HCT116 (cell line): ENCODE results near the gene IMMP2L. TPM values are rescaled to one million over a fixed set of nuclear protein-coding genes. Genes with fewer than 3 reads are reported as not detected.

ENCODE experiments used
- ATAC-seq: fragments of 200-7000 bp; cut with Tn5 transposase; 2 replicates; pipeline ENCODE4 v1.9.1; 2020; ENCODE audit warnings: mild to moderate bottlenecking, moderate library complexity
- BruUV-seq: library from RNA; stranded (reverse); fragments of 400-500 nt; replicated peaks from 2 replicates; lab custom pipeline; 2021; lab: Mats Ljungman, UMichigan
- CTCF ChIA-PET: fragments of 300-600 bp; sonication (Branson Sonifier 250); formaldehyde crosslinking; loops from one replicate; lab custom pipeline; 2021; ENCODE audit warnings: antibody characterized with exemption; lab: Charles Lee
- POLR2A ChIA-PET: fragments of 300-600, 350-600 bp; sonication (Branson Sonifier 250); formaldehyde crosslinking; loops from one replicate; lab custom pipeline; 2021; ENCODE audit warnings: antibody characterized with exemption; lab: Charles Lee
- RAD21 ChIA-PET, 2 experiments: fragments of 300-600 bp; sonication (Branson Sonifier 250); formaldehyde crosslinking; loops; one replicate each; lab custom pipeline; 2023; ENCODE audit warnings: low total read pairs in 2 of 2; ENCODE audit not compliant: uncharacterized antibody in 2 of 2, unreplicated experiment in 2 of 2, low non-redundant PET in 1 of 2; lab: Charles Lee
- DNase-seq: peaks from one replicate; pipeline ENCODE4 v3.0.0-alpha.2; 2010; ENCODE audit warnings: low read depth, low spot score
- H2AFZ ChIP-seq: fragments of 200-600 bp; shearing (Covaris generic), sonication (generic); 2 replicates; pipeline ENCODE4 v1.6.1; 2017; ENCODE audit warnings: low read depth, mixed run types, mixed read lengths, antibody characterized with exemption, low read length; ENCODE audit not compliant: poor library complexity, severe bottlenecking
- H3K27ac ChIP-seq: 2 replicates; pipeline ENCODE4 v1.5.1; 2012; ENCODE audit warnings: low read depth, low read length
- H3K27me3 ChIP-seq: fragments of 200-600 bp; sonication (generic); 2 replicates; pipeline ENCODE4 v1.6.1; 2016; ENCODE audit warnings: mixed run types, low read length, mixed read lengths; ENCODE audit not compliant: insufficient read depth
- H3K36me3 ChIP-seq, 2 experiments: fragments of 200-500 bp in 1 of 2; fragments of 200-600 bp in 1 of 2; sonication (Bioruptor generic) in 1 of 2; sonication (generic) in 1 of 2; 2 replicates each; pipeline versions ENCODE4 v1.5.1 to v1.6.1; 2014 to 2016; ENCODE audit warnings: low read length in 2 of 2, inconsistent platforms in 1 of 2, mixed read lengths in 1 of 2, mixed run types in 1 of 2; ENCODE audit not compliant: insufficient read depth in 2 of 2, control insufficient read depth in 1 of 2
- H3K4me1 ChIP-seq, 2 experiments: fragments of 200-600 bp in 1 of 2; sonication (generic) in 1 of 2; 2 replicates each; pipeline versions ENCODE4 v1.5.1 to v1.6.1; 2012 to 2017; ENCODE audit warnings: low read length in 2 of 2, inconsistent platforms in 1 of 2, mild to moderate bottlenecking in 1 of 2, mixed read lengths in 1 of 2, mixed run types in 1 of 2, moderate library complexity in 1 of 2; ENCODE audit not compliant: insufficient read depth in 2 of 2, control insufficient read depth in 1 of 2
- H3K4me2 ChIP-seq: fragments of 200-600 bp; sonication (generic); 2 replicates; pipeline ENCODE4 v1.6.1; 2017; ENCODE audit warnings: mixed run types, low read length, mixed read lengths
- H3K4me3 ChIP-seq, 2 experiments: fragments of 200-600 bp in 1 of 2; sonication (generic) in 1 of 2; replicated peaks in 1 of 2; 2 replicates each; pipeline ENCODE4 v1.5.1; 2011 to 2016; ENCODE audit warnings: low read length in 2 of 2, control low read depth in 1 of 2, low read depth in 1 of 2, mild to moderate bottlenecking in 1 of 2, mixed read lengths in 1 of 2, mixed run types in 1 of 2
- H3K79me2 ChIP-seq: fragments of 200-600 bp; sonication (generic); 2 replicates; pipeline ENCODE4 v1.6.1; 2017; ENCODE audit warnings: mild to moderate bottlenecking, mixed run types, low read length, moderate library complexity, mixed read lengths; ENCODE audit not compliant: insufficient read depth
- H3K9ac ChIP-seq: fragments of 200-600 bp; sonication (generic); 2 replicates; pipeline ENCODE4 v1.6.1; 2016; ENCODE audit warnings: low read length, mixed read lengths
- H3K9me2 ChIP-seq: fragments of 200-600 bp; sonication (generic), shearing (Covaris generic); 2 replicates; pipeline ENCODE4 v1.6.1; 2017; ENCODE audit warnings: mixed run types, mild to moderate bottlenecking, moderate library complexity; ENCODE audit not compliant: insufficient read depth
- H3K9me3 ChIP-seq, 2 experiments: fragments of 200-500 bp in 1 of 2; fragments of 200-600 bp in 1 of 2; sonication (Bioruptor generic) in 1 of 2; sonication (generic) in 1 of 2; 2 replicates each; pipeline ENCODE4 v1.6.1; 2014 to 2017; ENCODE audit warnings: low read length in 2 of 2, mixed read lengths in 2 of 2, inconsistent platforms in 1 of 2, low read depth in 1 of 2, mild to moderate bottlenecking in 1 of 2, mixed run types in 1 of 2, moderate library complexity in 1 of 2; ENCODE audit not compliant: control insufficient read depth in 1 of 2, insufficient read depth in 1 of 2
- H4K20me1 ChIP-seq: fragments of 200-600 bp; sonication (generic), shearing (Covaris generic); 2 replicates; pipeline ENCODE4 v1.6.1; 2017; ENCODE audit warnings: mixed run types, mild to moderate bottlenecking, moderate library complexity; ENCODE audit not compliant: insufficient read depth
- ATF3 ChIP-seq: IDR thresholded peaks from 2 replicates; pipeline ENCODE4 v1.6.1; 2012
- CEBPB ChIP-seq: IDR thresholded peaks from 2 replicates; pipeline ENCODE4 v1.6.1; 2012; ENCODE audit warnings: low read depth
- EGR1 ChIP-seq: IDR thresholded peaks from 2 replicates; pipeline ENCODE4 v1.6.1; 2012; ENCODE audit warnings: low read depth
- EZH2 ChIP-seq: fragments of 200-600 bp; sonication (generic); IDR thresholded peaks from 2 replicates; pipeline ENCODE4 v1.6.1; 2017; ENCODE audit warnings: antibody characterized with exemption, mixed run types
- FOSL1 ChIP-seq: IDR thresholded peaks from 2 replicates; pipeline ENCODE4 v1.6.1; 2012; ENCODE audit warnings: low read depth
- JUND ChIP-seq: IDR thresholded peaks from 2 replicates; pipeline ENCODE4 v1.6.1; 2012
- POLR2AphosphoS5 ChIP-seq: IDR thresholded peaks from 2 replicates; pipeline ENCODE4 v1.6.1; 2011; ENCODE audit warnings: mild to moderate bottlenecking, low read depth, low read length, moderate library complexity
- SP1 ChIP-seq: IDR thresholded peaks from 2 replicates; pipeline ENCODE4 v1.6.1; 2012; ENCODE audit warnings: low read depth
- TCF7L2 ChIP-seq: IDR thresholded peaks from 2 replicates; pipeline ENCODE4 v1.7.0; 2011; ENCODE audit warnings: borderline replicate concordance, inconsistent platforms; ENCODE audit not compliant: insufficient read depth, insufficient read length; ENCODE audit errors: extremely low read depth
- ZFX ChIP-seq: fragments of 450-650 bp; IDR thresholded peaks from 2 replicates; pipeline ENCODE4 v1.6.1; 2017
- ZNF274 ChIP-seq: fragments of 200-500 bp; sonication (Bioruptor generic); IDR thresholded peaks from 2 replicates; pipeline ENCODE4 v1.6.1; 2014; ENCODE audit warnings: mild to moderate bottlenecking, low read depth, low read length, inconsistent platforms
- intact Hi-C: fragments of 100-400 bp; cut with micrococcal nuclease; formaldehyde crosslinking; loops from 2 replicates; pipeline ENCODE4 v1.10.0; 2022
- total RNA-seq: library from RNA; stranded (reverse); gene quantifications from one replicate; pipeline ENCODE4 v1.2.1, GENCODE V29; 2021; ENCODE audit not compliant: unreplicated experiment
- TF ChIP-seq, protein P1 (sequence below): IDR thresholded peaks from 2 replicates; pipeline ENCODE4 v1.6.1; 2012
- TF ChIP-seq, protein P2 (sequence below), 3 experiments: fragments of 200-600 bp in 1 of 3; sonication (generic) in 1 of 3; IDR thresholded peaks in 2 of 3; conservative IDR thresholded peaks in 1 of 3; 2 replicates each; pipeline ENCODE4 v1.5.1; 2012 to 2017; ENCODE audit warnings: low read depth in 2 of 3, low read length in 2 of 3, antibody characterized with exemption in 1 of 3, borderline replicate concordance in 1 of 3, control low read depth in 1 of 3, mild to moderate bottlenecking in 1 of 3, mixed read lengths in 1 of 3, mixed run types in 1 of 3, moderate library complexity in 1 of 3; ENCODE audit not compliant: insufficient read depth in 1 of 3

The IMMP2L gene
- total RNA-seq, 1 experiment from 2014 or later: 21.1 TPM

DNA sequence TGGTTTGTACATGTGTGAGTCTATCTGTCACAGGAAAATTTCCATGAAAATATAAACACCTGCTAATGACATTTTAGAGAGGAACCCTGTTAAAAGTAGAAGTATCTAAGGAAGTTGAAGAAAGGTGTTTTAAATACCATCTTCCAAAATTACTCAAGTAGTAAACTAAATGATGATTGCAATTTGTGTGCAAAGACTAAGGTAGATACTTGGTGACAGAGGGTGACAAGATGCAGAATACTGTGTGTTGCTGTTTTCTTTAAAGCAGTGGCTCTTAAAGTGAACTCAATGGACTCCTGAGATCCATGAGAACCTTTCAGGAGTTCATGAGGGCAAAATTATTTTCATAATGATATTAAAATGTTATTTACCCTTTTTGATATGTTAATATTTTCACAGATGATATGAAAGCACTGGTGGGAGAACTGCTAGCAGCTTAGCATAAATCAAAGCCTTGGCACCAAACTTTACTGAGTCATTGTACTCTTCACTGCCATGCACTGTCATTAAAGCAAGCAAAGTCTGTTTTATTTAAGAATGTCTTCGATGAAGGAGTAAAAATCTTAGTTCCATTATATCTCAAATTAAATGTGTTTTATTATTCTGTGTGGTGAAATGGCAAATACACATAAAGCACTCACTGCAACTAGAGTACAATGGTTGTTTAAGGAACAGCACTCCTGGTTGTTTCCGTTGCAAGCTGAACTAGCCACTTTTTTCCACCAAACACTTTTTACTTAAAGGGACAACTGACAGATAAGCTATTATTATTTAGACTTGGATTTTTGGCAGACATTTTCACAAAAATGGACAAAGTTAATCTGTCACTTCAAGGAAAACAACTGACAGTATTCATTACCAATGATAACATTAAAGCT lies 337.7 kb downstream of the IMMP2L start:
- RAD21 ChIA-PET: no interaction called here
- CTCF ChIA-PET: no interaction called here
- ATAC-seq: no peak

More for the DNA sequence above, 337.7 kb downstream of the IMMP2L start:
- TF ChIP-seq TCF7L2 (no peak), SP1 (no peak), FOSL1 (no peak), EGR1 (no peak), ZFX (no peak), EZH2 (no peak), ZNF274 (no peak), CEBPB (no peak), JUND (no peak), POLR2AphosphoS5 (no peak), ATF3 (no peak)
- TF ChIP-seq, protein P1, sequence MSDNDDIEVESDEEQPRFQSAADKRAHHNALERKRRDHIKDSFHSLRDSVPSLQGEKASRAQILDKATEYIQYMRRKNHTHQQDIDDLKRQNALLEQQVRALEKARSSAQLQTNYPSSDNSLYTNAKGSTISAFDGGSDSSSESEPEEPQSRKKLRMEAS: no peak
- TF ChIP-seq, protein P2, sequence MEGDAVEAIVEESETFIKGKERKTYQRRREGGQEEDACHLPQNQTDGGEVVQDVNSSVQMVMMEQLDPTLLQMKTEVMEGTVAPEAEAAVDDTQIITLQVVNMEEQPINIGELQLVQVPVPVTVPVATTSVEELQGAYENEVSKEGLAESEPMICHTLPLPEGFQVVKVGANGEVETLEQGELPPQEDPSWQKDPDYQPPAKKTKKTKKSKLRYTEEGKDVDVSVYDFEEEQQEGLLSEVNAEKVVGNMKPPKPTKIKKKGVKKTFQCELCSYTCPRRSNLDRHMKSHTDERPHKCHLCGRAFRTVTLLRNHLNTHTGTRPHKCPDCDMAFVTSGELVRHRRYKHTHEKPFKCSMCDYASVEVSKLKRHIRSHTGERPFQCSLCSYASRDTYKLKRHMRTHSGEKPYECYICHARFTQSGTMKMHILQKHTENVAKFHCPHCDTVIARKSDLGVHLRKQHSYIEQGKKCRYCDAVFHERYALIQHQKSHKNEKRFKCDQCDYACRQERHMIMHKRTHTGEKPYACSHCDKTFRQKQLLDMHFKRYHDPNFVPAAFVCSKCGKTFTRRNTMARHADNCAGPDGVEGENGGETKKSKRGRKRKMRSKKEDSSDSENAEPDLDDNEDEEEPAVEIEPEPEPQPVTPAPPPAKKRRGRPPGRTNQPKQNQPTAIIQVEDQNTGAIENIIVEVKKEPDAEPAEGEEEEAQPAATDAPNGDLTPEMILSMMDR (IDR thresholded peaks at IDR 0.05 in 2 of 3, conservative IDR thresholded peaks at IDR 0.05 in 1 of 3; ENCODE audit: borderline replicate concordance in 1 of 3, insufficient read depth in 1 of 3, low read depth in 2 of 3, low read length in 2 of 3): no peak
- H2AFZ ChIP-seq: no peak overlapping the region
- no peaks in the 10 kb centered on the region for H3K27me3 ChIP-seq
- no peak for DNase-seq
- H3K9me2 ChIP-seq: no peaks in the 10 kb centered on the region
- H3K4me1 ChIP-seq: no peaks in the 10 kb centered on the region
- H3K9me3 ChIP-seq: no peaks in the 10 kb centered on the region
- POLR2A ChIA-PET: no interaction called here
- BruUV-seq: no TSS peak
- no peaks in the 10 kb centered on the region for H3K36me3 ChIP-seq
- no peak overlapping the region for H3K27ac ChIP-seq
- no peak overlapping the region for H3K4me3 ChIP-seq
- no peaks in the 10 kb centered on the region for H4K20me1 ChIP-seq
- intact Hi-C loops: no loop called here
- no peaks in the 10 kb centered on the region for H3K79me2 ChIP-seq
- no peak overlapping the region for H3K4me2 ChIP-seq
- no peak overlapping the region for H3K9ac ChIP-seq
